Stomach (tissue), 9 donors: ENCODE results near the gene CD101. TPM values are rescaled to one million over a fixed set of nuclear protein-coding genes. Genes with fewer than 3 reads are reported as not detected.
A peak's percentile ranks its signal among the peaks of the same experiment; 100 is the strongest.

Experiments
- DNase-seq, 2 donors: peaks; one replicate each; pipeline versions ENCODE4 v3.0.0 to v3.0.0-alpha.2; 2013 to 2019
- H3K27ac ChIP-seq, 5 donors: fragments of 200-600 bp in 4 of 5; sonication (generic) in 4 of 5; one replicate each; pipeline ENCODE4 v1.5.1; 2013 to 2019; ENCODE audit warnings: mild to moderate bottlenecking in 1 of 5, moderate library complexity in 1 of 5
- H3K27me3 ChIP-seq, 3 donors: fragments of 200-600 bp; sonication (generic); one replicate each; pipeline ENCODE4 v1.5.1; 2017 to 2019; ENCODE audit warnings: mixed run types in 1 of 3
- H3K36me3 ChIP-seq, 4 donors: fragments of 200-600 bp; sonication (generic); 1 replicate in 3 of 4; 2 replicates in 1 of 4; pipeline ENCODE4 v1.5.1; 2016 to 2019
- H3K4me1 ChIP-seq, 4 donors: fragments of 200-600 bp; sonication (generic); one replicate each; pipeline ENCODE4 v1.5.1; 2016 to 2019
- H3K4me3 ChIP-seq, 4 donors: fragments of 200-600 bp; sonication (generic) in 3 of 4; one replicate each; pipeline ENCODE4 v1.5.1; 2016 to 2019; ENCODE audit warnings: mild to moderate bottlenecking in 1 of 4
- H3K9me3 ChIP-seq, 4 donors: fragments of 200-600 bp; sonication (generic); one replicate each; pipeline ENCODE4 v1.5.1; 2016 to 2019
- EP300 ChIP-seq: sonication (generic); formaldehyde crosslinking; IDR thresholded peaks from one replicate; pipeline ENCODE4 v1.6.1; 2017; ENCODE audit warnings: antibody characterized with exemption
- POLR2A ChIP-seq, 4 donors: fragments of 450-650 bp; IDR thresholded peaks; one replicate each; pipeline ENCODE4 v1.6.1; 2016; ENCODE audit warnings: antibody characterized with exemption in 4 of 4, control low read depth in 2 of 4, mild to moderate bottlenecking in 1 of 4, moderate library complexity in 1 of 4
- POLR2AphosphoS5 ChIP-seq, 3 donors: sonication (generic); formaldehyde crosslinking; IDR thresholded peaks; one replicate each; pipeline ENCODE4 v1.6.1; 2016; ENCODE audit warnings: antibody characterized with exemption in 3 of 3
- WGBS, 5 donors: extraction: QIAGEN DNeasy Blood & Tissue Kit in 3 of 5; methylation state at CpG; one replicate each; pipeline versions ENCODE4 v1.1.5 to v1.1.7; 2013 to 2018; 5-methylcytosine and 5-hydroxymethylcytosine counted together
- intact Hi-C: fragments of 100-400 bp; cut with DNase I; formaldehyde crosslinking; loops from one replicate; pipeline ENCODE4 v1.15.1; 2023; ENCODE audit warnings: low total_unique reads
- polyA plus RNA-seq, 3 donors: library from polyadenylated mRNA; stranded (reverse); fragments of 200-250 nt; gene quantifications; one replicate each; pipeline ENCODE4 v1.2.3, GENCODE V29; 2013
- total RNA-seq, 5 donors: library from RNA; depleted of rRNA; stranded (reverse); fragments of >200 nt; gene quantifications; one replicate each; pipeline versions ENCODE4 v1.1.0 to v1.2.3, GENCODE V29; 2014 to 2016
- TF ChIP-seq, protein P1 (sequence below), 7 experiments: fragments of 450-650 bp in 4 of 7; fragments of 200-600 bp in 3 of 7; sonication (generic) in 3 of 7; IDR thresholded peaks; one replicate each; pipeline ENCODE4 v1.5.1; 2016 to 2019; ENCODE audit warnings: antibody characterized with exemption in 7 of 7, control low read depth in 2 of 7, mild to moderate bottlenecking in 1 of 7
- donor health status: healthy with polysubstance abuse.
- donor health status: Bipolar disorder and iron deficiency.
- donor health status: healthy.

CD101 gene
- total and polyA plus RNA-seq, 8 donors = 0.45 to 8.8 (median 1.8) TPM; not detected in 2

DNA sequence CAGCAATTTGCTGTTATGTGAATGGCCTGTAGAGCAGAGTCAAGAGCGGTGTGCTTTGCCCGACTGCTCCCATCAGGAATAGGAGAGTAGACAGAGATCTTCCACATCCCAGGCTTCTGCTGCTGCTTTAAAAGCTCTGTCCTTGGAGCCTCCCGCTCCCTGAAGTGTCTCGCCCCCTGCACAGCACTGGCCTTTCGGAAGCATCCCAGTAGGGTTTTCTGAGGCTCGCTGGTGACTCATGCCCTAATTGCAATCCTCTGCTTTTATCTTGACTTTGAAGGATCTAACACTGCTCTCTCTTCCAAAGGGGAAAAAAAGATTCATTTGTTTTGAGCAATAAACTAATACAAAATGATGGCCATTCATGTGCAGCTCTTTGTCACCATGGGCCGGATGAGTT lies 13.3 kb upstream of the CD101 start:
- intact Hi-C loops = no loop called here
- 60 to 90% (median 80%) methylated on average over 7 of the region's 7 CpGs for WGBS, 5 donors

DNA sequence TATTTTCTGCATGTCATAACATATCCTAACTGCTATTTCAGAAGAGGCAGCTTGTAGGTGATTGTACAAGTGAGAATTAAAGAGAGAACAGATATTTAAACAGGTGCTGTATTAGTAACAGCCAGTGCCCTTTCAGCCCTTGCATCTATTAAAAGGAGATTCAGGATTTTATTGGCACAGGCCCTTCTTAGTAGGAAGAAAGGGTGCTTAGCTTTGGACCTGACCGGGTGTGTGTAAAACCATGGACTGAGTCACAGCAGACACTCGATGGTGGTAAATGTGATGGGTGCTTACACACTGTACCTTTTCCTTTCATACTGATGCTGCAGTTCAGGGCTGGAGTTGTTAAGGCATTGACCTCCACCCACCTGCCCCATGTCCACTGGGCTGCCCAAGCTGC lies 12.7 kb upstream of the CD101 start:
- H3K27ac ChIP-seq = peak overlapping the region in 1 of 5 donors; percentile 57
- peak in 1 of 2 donors; percentile 35 for DNase-seq
- H3K9me3 ChIP-seq = no peaks in the 10 kb centered on the region
- peaks cover 0 to 16% (median 8%) of the 10 kb centered on the region in 4 donors for H3K36me3 ChIP-seq
- WGBS, 5 donors = 21 to 81% (median 48%) methylated on average over 2 of the region's 2 CpGs
- intact Hi-C loops = no loop called here
- no peak for TF ChIP-seq EP300
- TF ChIP-seq POLR2AphosphoS5 (IDR thresholded peaks at IDR 0.05) = no peak
- H3K4me3 ChIP-seq = no peak overlapping the region
- H3K27me3 ChIP-seq = no peaks in the 10 kb centered on the region
- peaks cover 12 to 41% (median 14%) of the 10 kb centered on the region in 4 donors for H3K4me1 ChIP-seq

More for the DNA sequence above, 13.3 kb upstream of the CD101 start:
- peak overlapping the region in 1 of 5 donors; percentile 57 for H3K27ac ChIP-seq
- peaks cover 12 to 42% (median 14%) of the 10 kb centered on the region in 4 donors for H3K4me1 ChIP-seq
- H3K27me3 ChIP-seq = no peaks in the 10 kb centered on the region
- peaks cover 0 to 16% (median 8%) of the 10 kb centered on the region in 4 donors for H3K36me3 ChIP-seq
- no peak for DNase-seq
- no peak for TF ChIP-seq POLR2A (IDR thresholded peaks at IDR 0.05)
- TF ChIP-seq POLR2AphosphoS5 (IDR thresholded peaks at IDR 0.05) = no peak
- TF ChIP-seq EP300 = no peak
- TF ChIP-seq, protein P1, sequence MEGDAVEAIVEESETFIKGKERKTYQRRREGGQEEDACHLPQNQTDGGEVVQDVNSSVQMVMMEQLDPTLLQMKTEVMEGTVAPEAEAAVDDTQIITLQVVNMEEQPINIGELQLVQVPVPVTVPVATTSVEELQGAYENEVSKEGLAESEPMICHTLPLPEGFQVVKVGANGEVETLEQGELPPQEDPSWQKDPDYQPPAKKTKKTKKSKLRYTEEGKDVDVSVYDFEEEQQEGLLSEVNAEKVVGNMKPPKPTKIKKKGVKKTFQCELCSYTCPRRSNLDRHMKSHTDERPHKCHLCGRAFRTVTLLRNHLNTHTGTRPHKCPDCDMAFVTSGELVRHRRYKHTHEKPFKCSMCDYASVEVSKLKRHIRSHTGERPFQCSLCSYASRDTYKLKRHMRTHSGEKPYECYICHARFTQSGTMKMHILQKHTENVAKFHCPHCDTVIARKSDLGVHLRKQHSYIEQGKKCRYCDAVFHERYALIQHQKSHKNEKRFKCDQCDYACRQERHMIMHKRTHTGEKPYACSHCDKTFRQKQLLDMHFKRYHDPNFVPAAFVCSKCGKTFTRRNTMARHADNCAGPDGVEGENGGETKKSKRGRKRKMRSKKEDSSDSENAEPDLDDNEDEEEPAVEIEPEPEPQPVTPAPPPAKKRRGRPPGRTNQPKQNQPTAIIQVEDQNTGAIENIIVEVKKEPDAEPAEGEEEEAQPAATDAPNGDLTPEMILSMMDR (IDR thresholded peaks at IDR 0.05) = no peak
- H3K9me3 ChIP-seq = no peaks in the 10 kb centered on the region
- no peak overlapping the region for H3K4me3 ChIP-seq

DNA sequence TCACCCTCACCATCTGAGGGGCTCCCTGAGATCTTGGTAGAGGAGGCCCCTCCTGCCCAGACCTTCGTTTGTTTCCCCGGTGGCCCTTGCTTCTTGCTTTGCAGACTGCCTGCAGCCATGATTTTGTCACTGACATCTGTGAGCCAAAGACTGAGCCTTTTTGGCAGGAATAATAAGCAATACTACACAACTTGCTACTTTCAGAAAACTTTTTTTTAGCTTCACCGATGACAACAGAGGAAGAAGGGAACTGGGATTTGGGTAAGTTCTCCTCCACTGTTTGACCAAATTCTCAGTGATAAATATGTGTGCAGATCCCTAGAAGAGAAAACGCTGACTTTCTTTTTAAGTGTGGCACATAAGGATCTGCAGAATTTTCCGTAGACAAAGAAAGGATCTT lies 11.7 kb upstream of the CD101 start:
- H3K4me1 ChIP-seq = peaks cover 10 to 34% (median 12%) of the 10 kb centered on the region in 4 donors
- H3K27ac ChIP-seq = peak overlapping the region in 2 of 5 donors; percentile 0 to 57
- peak in 1 of 2 donors; percentile 12 for DNase-seq
- intact Hi-C loops = no loop called here
- TF ChIP-seq, protein P1 (IDR thresholded peaks at IDR 0.05) = no peak
- TF ChIP-seq POLR2A (IDR thresholded peaks at IDR 0.05) (no peak), EP300 (no peak), POLR2AphosphoS5 (IDR thresholded peaks at IDR 0.05) (no peak)
- no peaks in the 10 kb centered on the region for H3K9me3 ChIP-seq
- 53 to 72% (median 61%) methylated on average over 5 of the region's 5 CpGs for WGBS, 5 donors
- H3K4me3 ChIP-seq = no peak overlapping the region
- H3K27me3 ChIP-seq = no peaks in the 10 kb centered on the region
- H3K36me3 ChIP-seq = peaks cover 0 to 12% (median 8%) of the 10 kb centered on the region in 4 donors

DNA sequence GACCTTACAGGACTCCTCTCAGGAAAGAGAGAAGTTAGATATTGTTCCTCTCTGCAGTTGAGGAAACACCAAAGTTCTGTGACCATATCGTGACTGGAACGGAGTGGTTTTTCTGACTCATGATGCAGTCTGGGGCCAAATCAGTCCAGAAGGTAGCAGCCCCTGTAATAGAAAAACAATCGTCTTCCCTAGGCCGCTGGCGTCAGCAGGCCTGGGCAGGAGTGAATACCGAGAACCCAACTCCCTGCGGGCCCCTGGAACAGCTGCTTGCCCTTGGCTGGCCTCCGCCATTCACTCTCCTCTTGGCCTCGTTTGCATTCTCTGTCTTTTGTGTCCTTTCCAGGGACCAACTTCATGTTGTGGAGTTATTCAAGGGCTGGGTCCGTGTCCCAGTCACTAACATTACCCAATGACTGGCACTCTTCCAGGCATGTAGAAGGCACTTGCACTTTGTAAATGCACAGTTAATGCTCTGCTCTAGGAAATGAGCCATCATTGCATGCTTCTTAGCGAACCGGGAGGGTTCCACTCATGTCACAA lies 10.9 kb upstream of the CD101 start:
- intact Hi-C loops = no loop called here
- H3K27ac ChIP-seq = peak overlapping the region in 3 of 5 donors; percentile 17 to 57 (median 20)
- H3K27me3 ChIP-seq = no peaks in the 10 kb centered on the region
- H3K36me3 ChIP-seq = peaks cover 0 to 9% (median 7%) of the 10 kb centered on the region in 4 donors
- H3K9me3 ChIP-seq = no peaks in the 10 kb centered on the region
- WGBS, 5 donors = 59 to 81% (median 80%) methylated on average over 12 of the region's 12 CpGs
- H3K4me3 ChIP-seq = no peak overlapping the region
- peaks cover 10 to 34% (median 12%) of the 10 kb centered on the region in 4 donors for H3K4me1 ChIP-seq
- no peak for TF ChIP-seq EP300
- TF ChIP-seq POLR2A (IDR thresholded peaks at IDR 0.05) = no peak
- TF ChIP-seq, protein P1 (IDR thresholded peaks at IDR 0.05) = no peak
- TF ChIP-seq POLR2AphosphoS5 (IDR thresholded peaks at IDR 0.05) = peak in 1 of 3 donors; percentile 45
- peak in 1 of 2 donors; percentile 21 for DNase-seq
